ENCODE data around the gene ABCG4. TPM values are rescaled to one million over a fixed set of nuclear protein-coding genes. Genes with fewer than 3 reads are reported as not detected.

ABCG4 gene
- total RNA-seq, 1 experiment from 2014 or later = 1.9 TPM

GRCh38 chr11:119152604-119153003 is 3.8 kb downstream of the ABCG4 start:
- H4K20me1 ChIP-seq (ENCODE audit: insufficient read depth) = no peaks in the 10 kb centered on the region
- H3K9ac ChIP-seq (ENCODE audit: low read length) = no peak overlapping the region
- H3K4me1 ChIP-seq (ENCODE audit: control insufficient read depth in 1 of 2, insufficient read depth in 2 of 2, low read length in 2 of 2) = peaks cover 13 to 28% of the 10 kb centered on the region in 2 experiments; a peak in 3 of 4 replicates
- POLR2A ChIA-PET = interaction anchor here (1.3 kb wide), 1 partner anchor 16 kb away, joined by 3 read pairs; the partner anchor contains the start of gene NLRX1
- CTCF ChIA-PET = interaction anchor here (1.0 kb wide), 1 partner anchor 13 kb away, joined by 3 read pairs; no protein-coding TSS in a partner anchor
- H3K9me2 ChIP-seq (ENCODE audit: insufficient read depth) = no peaks in the 10 kb centered on the region
- H3K27me3 ChIP-seq (ENCODE audit: insufficient read depth, low read length) = no peaks in the 10 kb centered on the region
- no peak overlapping the region for H3K4me2 ChIP-seq (ENCODE audit: low read length)
- RAD21 ChIA-PET (ENCODE audit: low non-redundant PET in 1 of 2, low total read pairs in 2 of 2, uncharacterized antibody in 2 of 2, unreplicated experiment in 2 of 2) = no interaction called here
- no peak overlapping the region for H3K27ac ChIP-seq (ENCODE audit: low read depth, low read length)
- no peaks in the 10 kb centered on the region for H3K36me3 ChIP-seq (ENCODE audit: control insufficient read depth in 1 of 2, insufficient read depth in 2 of 2, low read length in 2 of 2)
- no peaks in the 10 kb centered on the region for H3K79me2 ChIP-seq (ENCODE audit: insufficient read depth, low read length)
- BruUV-seq (replicated peaks) = no TSS peak
- H2AFZ ChIP-seq (ENCODE audit: low read depth, low read length, poor library complexity, severe bottlenecking) = no peak overlapping the region
- no peak overlapping the region for H3K4me3 ChIP-seq (replicated peaks in 1 of 2; ENCODE audit: low read depth in 1 of 2, low read length in 2 of 2)
- intact Hi-C loops (cut with micrococcal nuclease) = no loop called here
- TF ChIP-seq MAX (IDR thresholded peaks at IDR 0.05) = no peak
- no peak for TF ChIP-seq EZH2phosphoT487 (IDR thresholded peaks at IDR 0.05; ENCODE audit: borderline replicate concordance)
- no peak for TF ChIP-seq FOSL1 (IDR thresholded peaks at IDR 0.05; ENCODE audit: low read depth)
- TF ChIP-seq REST (IDR thresholded peaks at IDR 0.05; ENCODE audit: low read depth) = no peak
- no peak for TF ChIP-seq CTCF (IDR thresholded peaks at IDR 0.05 in 2 of 3, conservative IDR thresholded peaks at IDR 0.05 in 1 of 3; ENCODE audit: borderline replicate concordance in 1 of 3, insufficient read depth in 1 of 3, low read depth in 2 of 3, low read length in 2 of 3)
- TF ChIP-seq EGR1 (IDR thresholded peaks at IDR 0.05; ENCODE audit: low read depth) = no peak
- TF ChIP-seq CBX3 (IDR thresholded peaks at IDR 0.05; ENCODE audit: low read depth) = no peak
- no peak for TF ChIP-seq ELF1 (IDR thresholded peaks at IDR 0.05; ENCODE audit: borderline replicate concordance, low read depth)
- no peak for TF ChIP-seq POLR2A (IDR thresholded peaks at IDR 0.05; ENCODE audit: borderline replicate concordance, extremely low read depth, insufficient read depth, insufficient read length)
- ATAC-seq (no peak), DNase-seq (ENCODE audit: low read depth, low spot score) (no peak)
- no peaks in the 10 kb centered on the region for H3K9me3 ChIP-seq (ENCODE audit: control insufficient read depth in 1 of 2, insufficient read depth in 1 of 2, low read depth in 1 of 2, low read length in 2 of 2)
